Heart left ventricle (tissue), 13 donors: ENCODE data around the gene PEX1.

Source experiments
- POLR2A ChIP-seq, 2 donors: fragments of 450-650 bp; IDR thresholded peaks; one replicate each; pipeline ENCODE4 v1.6.1; 2017; ENCODE audit warnings: antibody characterized with exemption in 2 of 2, mild to moderate bottlenecking in 2 of 2, moderate library complexity in 2 of 2
- TF ChIP-seq, protein P1 (sequence below), 12 donors: fragments of 200-600 bp; sonication (generic) in 4 of 12; IDR thresholded peaks; one replicate each; pipeline versions ENCODE4 v1.5.0 to v1.8.0; 2018 to 2022; ENCODE audit warnings: antibody characterized with exemption in 12 of 12, mild to moderate bottlenecking in 5 of 12
- donor health status: ischemic (EF 13 %, LVEDD 7.1; RV severe dilation, severe dysfunction).
- donor health status: DM: no; HTN: yes; CAD: no.
- donor health status: DM: no; HTN: no; CAD: no.
- donor health status: ischemic (EF 25% LVEDD 6.9; RV normal size, moderate dysfunction).
- donor health status: ischemic (EF 25% LVEDD 5.7; RV mildly dilated, moderate dysfunction).
- donor health status: ischemic (EF 35%, LVEDD 5.7; RV mildly dilated, moderate dysfunction).
- donor health status: nonischemic (EF 11% LVEDD 7.7; RV severe dilation, severe dysfunction).
- donor health status: DM: yes; HTN: yes; CAD: no.
- donor health status: PGD.
- donor health status: ischemic (EF 29% LVEDD 5.4; RV normal size, mild dysfunction).
- donor health status: nonischemic (EF 23%, LVEDD 6.1; RV moderate dilation, normal function).

DNA sequence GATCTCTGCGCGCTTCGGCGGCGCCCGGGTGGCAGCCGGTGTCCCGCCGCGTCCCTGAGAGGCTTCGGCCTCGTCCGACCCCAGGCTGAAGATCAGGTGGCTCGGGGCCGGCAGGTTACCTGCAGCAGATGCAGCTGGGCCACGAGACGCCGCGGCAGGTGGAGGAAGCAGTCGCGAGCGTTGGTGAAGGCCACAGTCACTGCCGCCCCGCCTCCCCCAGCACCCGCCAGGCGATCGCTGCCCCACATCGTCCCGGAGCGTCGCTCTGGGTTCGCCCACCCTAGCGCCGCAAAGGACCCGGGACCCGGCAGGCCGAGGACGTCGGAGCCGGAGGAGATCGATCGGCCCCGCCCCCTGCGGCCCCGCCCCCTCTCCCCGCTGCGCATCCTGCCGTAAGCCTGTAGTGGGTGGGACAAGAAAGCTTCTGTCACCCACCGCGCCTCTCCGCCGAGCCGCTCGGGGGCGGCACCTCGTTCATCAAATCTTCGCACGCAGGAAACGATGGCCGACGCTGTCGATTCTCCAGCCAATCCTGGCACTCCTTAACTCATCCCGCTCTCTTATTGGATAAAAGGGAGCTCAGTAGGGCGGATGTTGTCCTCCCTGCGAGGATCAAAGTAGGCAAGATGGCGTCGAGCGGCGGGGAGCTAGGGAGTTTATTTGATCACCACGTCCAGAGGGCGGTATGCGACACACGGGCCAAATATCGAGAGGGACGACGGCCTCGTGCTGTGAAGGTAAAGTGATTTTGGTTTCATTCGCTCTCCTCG is at the start of gene PEX1, which contains the start of gene RBM48:
- TF ChIP-seq POLR2A (IDR thresholded peaks at IDR 0.05) = peak in 1 of 2 donors; percentile 56
- TF ChIP-seq, protein P1, sequence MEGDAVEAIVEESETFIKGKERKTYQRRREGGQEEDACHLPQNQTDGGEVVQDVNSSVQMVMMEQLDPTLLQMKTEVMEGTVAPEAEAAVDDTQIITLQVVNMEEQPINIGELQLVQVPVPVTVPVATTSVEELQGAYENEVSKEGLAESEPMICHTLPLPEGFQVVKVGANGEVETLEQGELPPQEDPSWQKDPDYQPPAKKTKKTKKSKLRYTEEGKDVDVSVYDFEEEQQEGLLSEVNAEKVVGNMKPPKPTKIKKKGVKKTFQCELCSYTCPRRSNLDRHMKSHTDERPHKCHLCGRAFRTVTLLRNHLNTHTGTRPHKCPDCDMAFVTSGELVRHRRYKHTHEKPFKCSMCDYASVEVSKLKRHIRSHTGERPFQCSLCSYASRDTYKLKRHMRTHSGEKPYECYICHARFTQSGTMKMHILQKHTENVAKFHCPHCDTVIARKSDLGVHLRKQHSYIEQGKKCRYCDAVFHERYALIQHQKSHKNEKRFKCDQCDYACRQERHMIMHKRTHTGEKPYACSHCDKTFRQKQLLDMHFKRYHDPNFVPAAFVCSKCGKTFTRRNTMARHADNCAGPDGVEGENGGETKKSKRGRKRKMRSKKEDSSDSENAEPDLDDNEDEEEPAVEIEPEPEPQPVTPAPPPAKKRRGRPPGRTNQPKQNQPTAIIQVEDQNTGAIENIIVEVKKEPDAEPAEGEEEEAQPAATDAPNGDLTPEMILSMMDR (IDR thresholded peaks at IDR 0.05) = peak in 10 of 12 donors; percentile 28 to 76 (median 56)
